B cell (primary cell): ENCODE data around the gene TEDC1.

Source experiments
- EZH2 ChIP-seq: IDR thresholded peaks from 2 replicates; pipeline ENCODE4 v1.6.1; 2012; ENCODE audit warnings: borderline replicate concordance, low read depth, mild to moderate bottlenecking, moderate library complexity, low read length; ENCODE audit not compliant: insufficient read depth, poor library complexity, severe bottlenecking
- TF ChIP-seq, protein P1 (sequence below): fragments of 200-600 bp; IDR thresholded peaks from one replicate; pipeline ENCODE4 v1.8.0; 2022; ENCODE audit warnings: antibody characterized with exemption, mild to moderate bottlenecking

DNA sequence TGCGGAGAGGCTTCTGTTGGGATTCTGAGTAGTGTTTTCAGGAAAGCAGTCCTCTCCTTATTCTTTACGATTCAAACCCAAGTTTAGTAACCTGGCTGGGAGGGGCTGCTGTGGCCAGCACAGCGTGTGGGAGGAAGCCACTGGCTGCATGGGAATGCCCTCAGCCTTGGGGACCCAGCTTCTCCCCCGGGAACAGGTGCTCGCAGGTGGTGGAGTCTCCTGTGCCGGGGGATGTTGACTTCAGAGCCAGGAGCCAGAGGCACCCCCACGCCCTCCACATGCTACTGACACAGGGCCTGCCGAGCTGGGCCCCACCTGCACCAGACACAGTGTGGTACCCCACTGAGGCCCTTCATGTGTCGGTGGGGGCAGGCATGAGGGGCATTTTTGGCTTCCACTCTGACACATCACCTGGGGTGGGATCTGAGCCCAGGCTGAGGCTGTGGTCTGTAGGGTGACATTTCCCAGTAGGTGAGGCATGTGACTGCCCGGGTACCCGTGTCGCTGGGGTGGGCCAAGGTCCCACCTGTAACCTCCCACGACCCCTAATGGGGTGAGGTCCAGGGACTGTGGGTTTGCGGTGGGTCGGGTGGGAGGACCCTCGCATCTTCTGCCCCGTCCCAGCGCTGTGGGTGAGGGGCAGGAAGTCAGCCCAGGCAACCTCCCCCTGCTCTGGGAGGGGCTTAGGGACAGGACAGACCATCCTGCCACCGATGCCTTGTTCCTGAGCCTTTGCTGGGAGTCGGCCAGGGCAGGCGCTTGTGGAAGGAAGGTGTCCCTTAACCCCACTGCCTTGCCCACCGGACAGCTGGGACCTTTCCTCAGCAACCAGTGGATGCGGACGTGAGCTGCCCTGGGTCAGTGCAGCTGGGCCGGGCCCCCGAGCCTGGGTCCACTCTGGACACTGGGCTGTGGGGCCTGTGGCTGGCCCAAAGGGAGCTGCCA lies 44.9 kb upstream of the TEDC1 start:
- TF ChIP-seq, protein P1, sequence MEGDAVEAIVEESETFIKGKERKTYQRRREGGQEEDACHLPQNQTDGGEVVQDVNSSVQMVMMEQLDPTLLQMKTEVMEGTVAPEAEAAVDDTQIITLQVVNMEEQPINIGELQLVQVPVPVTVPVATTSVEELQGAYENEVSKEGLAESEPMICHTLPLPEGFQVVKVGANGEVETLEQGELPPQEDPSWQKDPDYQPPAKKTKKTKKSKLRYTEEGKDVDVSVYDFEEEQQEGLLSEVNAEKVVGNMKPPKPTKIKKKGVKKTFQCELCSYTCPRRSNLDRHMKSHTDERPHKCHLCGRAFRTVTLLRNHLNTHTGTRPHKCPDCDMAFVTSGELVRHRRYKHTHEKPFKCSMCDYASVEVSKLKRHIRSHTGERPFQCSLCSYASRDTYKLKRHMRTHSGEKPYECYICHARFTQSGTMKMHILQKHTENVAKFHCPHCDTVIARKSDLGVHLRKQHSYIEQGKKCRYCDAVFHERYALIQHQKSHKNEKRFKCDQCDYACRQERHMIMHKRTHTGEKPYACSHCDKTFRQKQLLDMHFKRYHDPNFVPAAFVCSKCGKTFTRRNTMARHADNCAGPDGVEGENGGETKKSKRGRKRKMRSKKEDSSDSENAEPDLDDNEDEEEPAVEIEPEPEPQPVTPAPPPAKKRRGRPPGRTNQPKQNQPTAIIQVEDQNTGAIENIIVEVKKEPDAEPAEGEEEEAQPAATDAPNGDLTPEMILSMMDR: no peak
- TF ChIP-seq EZH2: no peak
